Neural cell (in vitro differentiated cells): Measurements from ENCODE around the gene FUT9. TPM values are rescaled to one million over a fixed set of nuclear protein-coding genes. Genes with fewer than 3 reads are reported as not detected.

Experiments
- H2AFZ ChIP-seq: fragments of 200-600, 300-800 bp; sonication (generic), shearing (Covaris generic); 2 replicates; pipeline ENCODE4 v1.6.0; 2014; ENCODE audit warnings: low read depth, mild to moderate bottlenecking, antibody characterized with exemption, low read length, moderate library complexity
- H3F3A ChIP-seq: fragments of 200-600 bp; shearing (Covaris generic); 2 replicates; pipeline ENCODE4 v1.6.1; 2016; ENCODE audit warnings: mild to moderate bottlenecking, moderate library complexity, mixed read lengths, antibody characterized with exemption, low read length; ENCODE audit not compliant: insufficient read depth, poor library complexity, severe bottlenecking
- H3K27ac ChIP-seq: fragments of 200-600, 300-800 bp; sonication (generic), shearing (Covaris generic); 2 replicates; pipeline ENCODE4 v1.5.1; 2014; ENCODE audit warnings: mild to moderate bottlenecking, low read length, moderate library complexity
- H3K27me3 ChIP-seq: fragments of 300-800, 200-600 bp; sonication (generic), shearing (Covaris generic); 2 replicates; pipeline ENCODE4 v1.6.0; 2014; ENCODE audit warnings: mild to moderate bottlenecking, low read depth, low read length, moderate library complexity; ENCODE audit not compliant: insufficient read depth
- H3K36me3 ChIP-seq: fragments of 300-800, 200-600 bp; sonication (generic), shearing (Covaris generic); 2 replicates; pipeline ENCODE4 v1.5.1; 2014; ENCODE audit warnings: mild to moderate bottlenecking, antibody characterized with exemption, low read length, moderate library complexity; ENCODE audit not compliant: insufficient read depth
- H3K4me2 ChIP-seq: fragments of 300-800, 200-600 bp; sonication (generic), shearing (Covaris generic); 2 replicates; pipeline ENCODE4 v1.6.0; 2014; ENCODE audit warnings: mild to moderate bottlenecking, low read length
- H3K4me3 ChIP-seq: fragments of 300-800, 200-600 bp; sonication (generic), shearing (Covaris generic); 2 replicates; pipeline ENCODE4 v1.5.1; 2014; ENCODE audit warnings: mild to moderate bottlenecking, low read length, moderate library complexity
- H3K79me2 ChIP-seq: fragments of 200-600 bp; shearing (Covaris generic); replicated peaks from 2 replicates; pipeline ENCODE4 v1.6.0; 2014; ENCODE audit warnings: mild to moderate bottlenecking, low read length, moderate library complexity; ENCODE audit not compliant: insufficient read depth
- H3K9ac ChIP-seq: fragments of 300-800, 200-600 bp; sonication (generic), shearing (Covaris generic); 2 replicates; pipeline ENCODE4 v1.6.1; 2016; ENCODE audit warnings: mild to moderate bottlenecking, low read length, mixed read lengths
- H3K9me2 ChIP-seq: fragments of 200-600 bp; shearing (Covaris generic); 2 replicates; pipeline ENCODE4 v1.6.1; 2016; ENCODE audit warnings: mild to moderate bottlenecking, low read length, mixed read lengths; ENCODE audit not compliant: insufficient read depth
- H3K9me3 ChIP-seq: fragments of 200-600, 300-800 bp; sonication (generic), shearing (Covaris generic); 2 replicates; pipeline ENCODE4 v1.6.1; 2016; ENCODE audit warnings: mild to moderate bottlenecking, mixed run types, low read length, moderate library complexity, mixed read lengths
- H4K20me1 ChIP-seq: fragments of 200-600 bp; shearing (Covaris generic); 2 replicates; pipeline ENCODE4 v1.6.1; 2016; ENCODE audit warnings: mild to moderate bottlenecking, mixed run types; ENCODE audit not compliant: insufficient read depth
- EP300 ChIP-seq: fragments of 450-650 bp; conservative IDR thresholded peaks from 2 replicates; pipeline ENCODE4 v1.6.1; 2014; ENCODE audit warnings: antibody characterized with exemption, mild to moderate bottlenecking, moderate library complexity; ENCODE audit not compliant: poor library complexity, severe bottlenecking
- EZH2 ChIP-seq: fragments of 200-600, 300-800 bp; shearing (Covaris generic), sonication (generic); IDR thresholded peaks from 2 replicates; pipeline ENCODE4 v1.6.1; 2014; ENCODE audit warnings: antibody characterized with exemption, low read length, borderline replicate concordance, mild to moderate bottlenecking; ENCODE audit not compliant: insufficient read depth, poor library complexity, severe bottlenecking
- MXI1 ChIP-seq: fragments of 450-650 bp; conservative IDR thresholded peaks from 2 replicates; pipeline ENCODE4 v1.6.1; 2014; ENCODE audit warnings: antibody characterized with exemption, mild to moderate bottlenecking; ENCODE audit not compliant: poor library complexity, severe bottlenecking
- POLR2AphosphoS5 ChIP-seq: IDR thresholded peaks from 2 replicates; pipeline ENCODE4 v1.6.1; 2012
- RAD21 ChIP-seq: fragments of 450-650 bp; conservative IDR thresholded peaks from 2 replicates; pipeline ENCODE4 v1.6.1; 2014; ENCODE audit warnings: antibody characterized with exemption, mild to moderate bottlenecking, moderate library complexity
- SMC3 ChIP-seq: fragments of 450-650 bp; conservative IDR thresholded peaks from 2 replicates; pipeline ENCODE4 v1.6.1; 2014; ENCODE audit warnings: antibody characterized with exemption, mild to moderate bottlenecking, moderate library complexity; ENCODE audit not compliant: poor library complexity
- TAF1 ChIP-seq: IDR thresholded peaks from 2 replicates; pipeline ENCODE4 v1.6.1; 2012; ENCODE audit warnings: low read depth
- polyA plus RNA-seq: library from polyadenylated mRNA; depleted of rRNA; stranded (reverse); fragments of >200 nt; gene quantifications from 2 replicates; pipeline ENCODE4 v1.2.3, GENCODE V29; 2014
- TF ChIP-seq, protein P1 (sequence below): fragments of 450-650 bp; IDR thresholded peaks from 2 replicates; pipeline ENCODE4 v1.5.1; 2014; ENCODE audit warnings: antibody characterized with exemption, mild to moderate bottlenecking, moderate library complexity; ENCODE audit not compliant: poor library complexity, severe bottlenecking
- TF ChIP-seq, protein P2 (sequence below): IDR thresholded peaks from 2 replicates; pipeline ENCODE4 v1.6.1; 2012; ENCODE audit warnings: borderline replicate concordance

The FUT9 gene
- polyA plus RNA-seq, 1 donor from 2014 or later, result 18.5 TPM

DNA sequence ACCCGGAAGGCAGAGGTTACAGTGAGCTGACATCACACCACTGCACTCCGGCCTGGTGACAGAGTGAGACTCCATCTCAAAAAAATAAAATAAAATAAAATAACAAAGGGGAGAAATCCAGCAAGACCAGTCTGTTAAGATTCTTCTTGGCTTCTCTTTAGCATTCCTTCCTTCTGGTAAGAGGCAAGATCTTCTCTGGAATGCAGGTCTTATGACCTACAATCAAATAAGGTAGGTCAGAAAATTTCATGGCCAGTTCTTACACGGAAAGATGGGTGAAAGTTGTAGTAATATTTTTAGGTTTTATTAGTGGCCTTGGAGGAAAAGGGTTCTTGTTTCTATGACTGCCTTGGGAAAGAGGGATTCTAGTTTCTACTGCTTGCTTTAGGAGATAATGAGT is 180.9 kb downstream of the FUT9 start:
- Histone ChIP-seq H3K9ac (no peak overlapping the region), H3K4me3 (no peak overlapping the region), H3K27me3 (no peaks in the 10 kb centered on the region), H3F3A (no peaks in the 10 kb centered on the region), H4K20me1 (no peaks in the 10 kb centered on the region), H3K4me2 (no peak overlapping the region), H2AFZ (no peak overlapping the region), H3K79me2 (no peaks in the 10 kb centered on the region), H3K36me3 (no peaks in the 10 kb centered on the region), H3K27ac (no peak overlapping the region), H3K9me3 (no peaks in the 10 kb centered on the region), H3K9me2 (no peaks in the 10 kb centered on the region)
- TF ChIP-seq EZH2, result no peak
- TF ChIP-seq SMC3, result no peak
- TF ChIP-seq POLR2AphosphoS5, result no peak
- TF ChIP-seq, protein P1, sequence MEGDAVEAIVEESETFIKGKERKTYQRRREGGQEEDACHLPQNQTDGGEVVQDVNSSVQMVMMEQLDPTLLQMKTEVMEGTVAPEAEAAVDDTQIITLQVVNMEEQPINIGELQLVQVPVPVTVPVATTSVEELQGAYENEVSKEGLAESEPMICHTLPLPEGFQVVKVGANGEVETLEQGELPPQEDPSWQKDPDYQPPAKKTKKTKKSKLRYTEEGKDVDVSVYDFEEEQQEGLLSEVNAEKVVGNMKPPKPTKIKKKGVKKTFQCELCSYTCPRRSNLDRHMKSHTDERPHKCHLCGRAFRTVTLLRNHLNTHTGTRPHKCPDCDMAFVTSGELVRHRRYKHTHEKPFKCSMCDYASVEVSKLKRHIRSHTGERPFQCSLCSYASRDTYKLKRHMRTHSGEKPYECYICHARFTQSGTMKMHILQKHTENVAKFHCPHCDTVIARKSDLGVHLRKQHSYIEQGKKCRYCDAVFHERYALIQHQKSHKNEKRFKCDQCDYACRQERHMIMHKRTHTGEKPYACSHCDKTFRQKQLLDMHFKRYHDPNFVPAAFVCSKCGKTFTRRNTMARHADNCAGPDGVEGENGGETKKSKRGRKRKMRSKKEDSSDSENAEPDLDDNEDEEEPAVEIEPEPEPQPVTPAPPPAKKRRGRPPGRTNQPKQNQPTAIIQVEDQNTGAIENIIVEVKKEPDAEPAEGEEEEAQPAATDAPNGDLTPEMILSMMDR, result no peak
- TF ChIP-seq, protein P2, sequence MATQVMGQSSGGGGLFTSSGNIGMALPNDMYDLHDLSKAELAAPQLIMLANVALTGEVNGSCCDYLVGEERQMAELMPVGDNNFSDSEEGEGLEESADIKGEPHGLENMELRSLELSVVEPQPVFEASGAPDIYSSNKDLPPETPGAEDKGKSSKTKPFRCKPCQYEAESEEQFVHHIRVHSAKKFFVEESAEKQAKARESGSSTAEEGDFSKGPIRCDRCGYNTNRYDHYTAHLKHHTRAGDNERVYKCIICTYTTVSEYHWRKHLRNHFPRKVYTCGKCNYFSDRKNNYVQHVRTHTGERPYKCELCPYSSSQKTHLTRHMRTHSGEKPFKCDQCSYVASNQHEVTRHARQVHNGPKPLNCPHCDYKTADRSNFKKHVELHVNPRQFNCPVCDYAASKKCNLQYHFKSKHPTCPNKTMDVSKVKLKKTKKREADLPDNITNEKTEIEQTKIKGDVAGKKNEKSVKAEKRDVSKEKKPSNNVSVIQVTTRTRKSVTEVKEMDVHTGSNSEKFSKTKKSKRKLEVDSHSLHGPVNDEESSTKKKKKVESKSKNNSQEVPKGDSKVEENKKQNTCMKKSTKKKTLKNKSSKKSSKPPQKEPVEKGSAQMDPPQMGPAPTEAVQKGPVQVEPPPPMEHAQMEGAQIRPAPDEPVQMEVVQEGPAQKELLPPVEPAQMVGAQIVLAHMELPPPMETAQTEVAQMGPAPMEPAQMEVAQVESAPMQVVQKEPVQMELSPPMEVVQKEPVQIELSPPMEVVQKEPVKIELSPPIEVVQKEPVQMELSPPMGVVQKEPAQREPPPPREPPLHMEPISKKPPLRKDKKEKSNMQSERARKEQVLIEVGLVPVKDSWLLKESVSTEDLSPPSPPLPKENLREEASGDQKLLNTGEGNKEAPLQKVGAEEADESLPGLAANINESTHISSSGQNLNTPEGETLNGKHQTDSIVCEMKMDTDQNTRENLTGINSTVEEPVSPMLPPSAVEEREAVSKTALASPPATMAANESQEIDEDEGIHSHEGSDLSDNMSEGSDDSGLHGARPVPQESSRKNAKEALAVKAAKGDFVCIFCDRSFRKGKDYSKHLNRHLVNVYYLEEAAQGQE, result no peak
- no peak for TF ChIP-seq MXI1
- TF ChIP-seq RAD21, result no peak
- TF ChIP-seq TAF1, result no peak
- TF ChIP-seq EP300, result no peak

DNA sequence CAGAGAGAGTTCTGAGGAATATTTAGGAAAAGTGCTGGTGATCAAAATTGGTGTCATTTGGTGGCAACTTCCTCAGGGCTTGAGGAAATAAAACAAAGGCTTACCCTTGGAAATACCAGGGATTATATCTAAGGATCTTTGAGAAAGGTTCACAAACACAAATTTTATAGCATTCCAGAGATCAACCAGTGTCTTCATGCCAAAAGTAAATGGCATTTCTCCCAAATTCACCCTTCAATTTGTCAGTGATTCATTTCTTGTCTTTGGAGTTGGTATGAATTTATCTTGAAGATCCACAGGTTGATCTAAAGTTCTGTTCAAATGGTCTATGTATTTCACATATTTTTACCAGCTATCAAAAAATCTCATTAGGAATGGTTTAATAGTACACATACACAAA is 181.5 kb downstream of the FUT9 start:
- H3K4me2 ChIP-seq, result no peak overlapping the region

More for the DNA sequence above, 181.5 kb downstream of the FUT9 start:
- H3K4me3 ChIP-seq, result no peak overlapping the region
- H3F3A ChIP-seq, result no peaks in the 10 kb centered on the region
- no peak overlapping the region for H3K9ac ChIP-seq
- no peak for TF ChIP-seq EP300
- TF ChIP-seq, protein P2, result no peak
- no peak for TF ChIP-seq EZH2
- TF ChIP-seq SMC3, result no peak
- TF ChIP-seq MXI1, result no peak
- no peak for TF ChIP-seq POLR2AphosphoS5
- TF ChIP-seq, protein P1, result no peak
- TF ChIP-seq RAD21, result no peak
- no peak for TF ChIP-seq TAF1
- no peaks in the 10 kb centered on the region for H3K36me3 ChIP-seq
- no peaks in the 10 kb centered on the region for H3K9me2 ChIP-seq
- no peaks in the 10 kb centered on the region for H4K20me1 ChIP-seq
- H2AFZ ChIP-seq, result no peak overlapping the region
- no peak overlapping the region for H3K27ac ChIP-seq
- H3K27me3 ChIP-seq, result no peaks in the 10 kb centered on the region
- H3K9me3 ChIP-seq, result no peaks in the 10 kb centered on the region
- no peaks in the 10 kb centered on the region for H3K79me2 ChIP-seq
